Lung microvascular endothelial cell (primary cell): ENCODE results near the gene CXCL16. TPM values are rescaled to one million over a fixed set of nuclear protein-coding genes. Genes with fewer than 3 reads are reported as not detected.

ENCODE experiments used
- DNase-seq, 2 donors: peaks; one replicate each; pipeline versions ENCODE4 v3.0.0 to v3.0.0-alpha.2; 2010; ENCODE audit warnings: low read depth in 2 of 2
- total RNA-seq: library from RNA; depleted of rRNA; stranded (reverse); fragments of >200 nt; gene quantifications from 2 replicates; pipeline ENCODE4 v1.2.1, GENCODE V29; 2014

The CXCL16 gene
- 1.1 and 1.6 TPM in 2 replicates for total RNA-seq

GRCh38 chr17:4739122-4740024 is at the start of gene CXCL16, which contains the start of gene ZMYND15:
Gene CXCL16 (minus strand): TSS chr17:4739928. CDS start chr17:4739339, 589 bp downstream.
Gene ZMYND15 (plus strand): TSS chr17:4739833. CDS start chr17:4740549, 716 bp downstream.
- peak; percentile 31 to 45 for DNase-seq

GRCh38 chr17:4788807-4789700 is 49.3 kb upstream of the CXCL16 start, which contains the start of gene GLTPD2:
Gene GLTPD2 (plus strand): TSS chr17:4788964. CDS start chr17:4789012, 48 bp downstream.
- DNase-seq, result no peak

DNA sequence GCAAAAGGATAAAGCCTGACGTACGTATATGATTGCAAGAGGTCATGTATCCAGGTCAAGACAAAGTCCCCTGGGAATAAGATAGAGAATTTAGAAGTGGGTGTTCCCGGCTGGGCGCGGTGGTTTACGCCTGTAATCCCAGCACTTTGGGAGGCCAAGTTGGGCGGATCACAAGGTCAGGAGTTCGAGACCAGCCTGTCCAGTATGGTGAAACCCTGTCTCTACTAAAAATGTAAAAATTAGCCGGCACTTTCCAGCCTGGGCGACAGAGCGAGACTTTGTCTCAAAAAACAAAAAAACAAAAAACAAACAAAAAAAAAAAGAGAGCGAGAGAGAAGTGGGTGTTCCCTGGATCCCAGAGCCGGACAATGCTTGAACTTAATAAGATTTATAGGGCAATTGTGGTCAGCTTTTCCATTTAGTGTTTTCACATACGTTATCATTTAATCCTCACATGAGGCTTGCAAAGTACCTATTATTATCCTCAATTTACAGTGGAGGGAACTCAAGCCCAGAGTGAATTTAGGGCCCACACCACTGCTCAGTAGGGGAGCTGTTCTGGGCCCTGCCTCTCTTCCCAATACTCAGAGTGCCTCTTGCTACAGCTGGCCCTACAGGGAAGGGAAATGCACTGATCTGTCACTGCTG is 48.6 kb upstream of the CXCL16 start:
- no peak for DNase-seq

DNA sequence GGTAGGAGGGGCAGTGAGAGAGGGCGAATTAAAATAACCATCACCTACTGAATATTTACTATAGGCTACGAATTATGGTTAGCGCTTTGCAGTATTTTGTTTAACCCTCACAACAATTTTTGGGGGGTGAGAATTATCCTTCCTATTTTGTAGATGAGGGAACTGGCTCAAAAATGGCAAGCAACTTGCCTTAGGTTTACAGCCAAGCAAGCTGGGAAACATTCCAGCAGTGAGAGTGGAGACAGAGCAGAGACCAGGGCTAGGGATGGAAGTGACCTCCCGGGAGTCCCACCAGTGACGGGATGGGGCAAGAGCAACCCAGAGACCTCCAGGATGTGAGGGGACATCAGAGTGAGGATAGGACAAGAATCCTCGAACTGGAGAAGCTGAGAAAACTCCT is 46.8 kb upstream of the CXCL16 start:
- no peak for DNase-seq

GRCh38 chr17:4786106-4786511 is 46.4 kb upstream of the CXCL16 start, which contains the start of gene VMO1:
Gene VMO1 (minus strand): TSS chr17:4786364. CDS start chr17:4786352, 12 bp downstream.
- DNase-seq, result peak; percentile 27 to 51

- no peak for DNase-seq
These were observed 45.8 kb upstream of the CXCL16 start for GRCh38 chr17:4785311-4786105.

- DNase-seq, result peak in 1 of 2 donors; percentile 22
These were observed 42.9 kb upstream of the CXCL16 start for GRCh38 chr17:4782652-4783051.

- no peak for DNase-seq
These were observed 40.7 kb upstream of the CXCL16 start for GRCh38 chr17:4780325-4780955.

DNA sequence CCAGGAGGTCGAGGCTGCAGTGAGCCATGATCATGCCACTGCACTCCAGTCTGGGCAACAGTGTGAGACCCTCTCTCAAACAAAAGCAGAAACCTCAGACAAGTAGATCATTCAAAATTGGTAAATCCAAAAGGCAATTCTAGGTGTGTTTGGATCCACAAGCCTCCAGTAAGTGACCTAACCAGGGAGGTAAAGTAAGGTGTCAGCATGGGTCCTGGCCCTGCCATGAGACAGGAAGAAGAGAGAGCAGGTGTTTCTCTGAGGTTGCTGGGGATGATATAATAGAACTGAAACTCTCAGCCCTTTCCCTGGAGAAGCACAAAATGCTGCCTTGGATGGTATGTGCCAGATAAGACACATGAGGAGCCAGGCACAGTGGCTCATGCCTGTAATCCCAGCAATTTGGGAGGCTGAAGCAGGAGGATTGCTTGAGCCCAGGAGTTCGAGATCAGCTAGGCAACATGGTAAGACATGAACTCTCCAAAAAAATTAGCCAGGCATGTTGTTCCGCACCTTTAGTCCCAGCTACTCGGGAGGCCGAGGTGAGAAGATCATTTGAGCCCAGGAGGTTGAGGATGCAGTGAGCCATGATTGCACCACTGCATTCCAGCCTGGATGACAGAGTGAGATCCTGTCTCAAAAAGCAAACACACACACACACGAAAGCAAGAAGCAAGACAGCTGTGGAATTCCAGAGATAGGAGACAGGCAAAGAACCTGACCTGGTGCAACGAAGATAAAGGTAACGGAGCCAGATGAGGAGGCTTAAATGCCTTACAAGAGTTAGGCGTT is 38.4 kb upstream of the CXCL16 start:
- no peak for DNase-seq

DNA sequence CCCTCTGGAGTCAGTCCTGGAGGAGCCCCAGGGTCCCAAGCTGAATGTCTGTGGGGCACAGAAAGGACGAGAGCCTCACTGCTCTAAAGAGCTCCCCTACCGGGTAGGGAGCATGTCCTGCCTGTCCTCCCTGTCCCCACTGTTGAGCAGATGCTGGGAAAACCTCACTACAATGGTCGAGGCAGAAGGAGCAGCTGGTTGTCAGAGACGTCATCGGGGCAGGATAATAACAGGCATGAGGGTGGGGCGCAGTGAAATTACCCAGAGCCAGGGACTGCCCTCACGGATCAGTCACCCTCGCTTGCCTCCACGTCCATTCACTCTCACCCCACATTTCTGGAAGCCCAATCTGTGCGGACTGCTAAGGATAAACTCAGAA is 32.5 kb upstream of the CXCL16 start:
- no peak for DNase-seq

DNA sequence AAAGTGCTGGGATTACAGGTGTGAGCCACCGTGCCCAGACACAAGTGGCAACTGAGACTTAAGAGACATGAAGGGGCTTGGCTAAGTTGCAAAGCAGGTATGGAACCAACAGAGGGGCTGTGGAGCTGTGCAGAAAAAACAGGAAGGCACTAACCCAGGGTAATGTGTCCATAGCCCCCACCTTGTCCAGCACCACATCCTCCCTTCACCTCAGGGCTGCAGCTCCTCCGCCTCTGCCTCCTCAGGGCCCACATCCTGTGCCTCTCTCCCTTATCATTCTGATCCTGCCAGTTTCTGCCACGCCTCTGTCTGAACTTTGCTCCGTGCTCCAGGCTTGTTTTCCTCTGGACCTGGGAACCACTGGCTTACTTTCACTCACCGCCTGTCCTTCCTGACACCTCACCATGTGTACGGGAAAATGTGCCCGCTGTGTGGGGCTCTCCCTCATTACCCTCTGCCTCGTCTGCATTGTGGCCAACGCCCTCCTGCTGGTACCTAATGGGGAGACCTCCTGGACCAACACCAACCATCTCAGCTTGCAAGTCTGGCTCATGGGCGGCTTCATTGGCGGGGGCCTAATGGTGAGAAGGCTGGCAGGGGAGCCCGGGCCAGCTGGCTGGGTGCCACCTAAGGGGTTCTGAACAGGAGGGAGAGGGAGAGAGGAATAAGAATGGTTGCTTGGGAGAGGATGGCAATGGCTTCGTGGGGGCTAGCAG is 31.9 kb upstream of the CXCL16 start, which contains the start of gene TM4SF5:
TM4SF5 (plus strand) TSS at position 368 of the 716 bp plus-strand sequence; CDS start at position 405, 37 bp downstream.
- no peak for DNase-seq

GRCh38 chr17:4769628-4770027 is 29.9 kb upstream of the CXCL16 start:
- DNase-seq, result no peak

- DNase-seq, result no peak
These were observed 28.6 kb upstream of the CXCL16 start for GRCh38 chr17:4768298-4768697.

- peak in 1 of 2 donors; percentile 21 for DNase-seq
These were observed 27.0 kb upstream of the CXCL16 start for GRCh38 chr17:4766723-4767122.

DNA sequence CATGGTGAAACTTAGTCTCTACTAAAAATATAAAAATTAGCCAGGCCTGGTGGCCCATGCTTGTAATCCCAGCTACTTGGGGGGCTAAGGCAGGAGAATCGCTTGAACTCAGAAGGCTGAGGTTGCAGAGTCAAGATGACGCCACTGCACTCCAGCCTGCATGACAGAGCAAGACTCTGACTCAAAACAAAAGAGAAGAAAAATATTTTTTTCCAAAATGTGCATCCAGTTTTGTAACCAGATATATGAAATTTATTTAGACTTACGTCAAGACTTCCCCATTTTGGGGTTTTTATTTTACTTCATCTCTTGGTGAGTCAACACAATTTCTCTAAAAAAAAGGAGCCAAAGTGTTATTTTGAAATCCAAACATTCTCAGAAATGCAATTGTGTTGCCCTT is 26.5 kb upstream of the CXCL16 start:
- DNase-seq, result no peak

- no peak for DNase-seq
These were observed 24.9 kb upstream of the CXCL16 start for GRCh38 chr17:4764595-4764994.

- no peak for DNase-seq
These were observed 20.1 kb upstream of the CXCL16 start for GRCh38 chr17:4759776-4760236.

DNA sequence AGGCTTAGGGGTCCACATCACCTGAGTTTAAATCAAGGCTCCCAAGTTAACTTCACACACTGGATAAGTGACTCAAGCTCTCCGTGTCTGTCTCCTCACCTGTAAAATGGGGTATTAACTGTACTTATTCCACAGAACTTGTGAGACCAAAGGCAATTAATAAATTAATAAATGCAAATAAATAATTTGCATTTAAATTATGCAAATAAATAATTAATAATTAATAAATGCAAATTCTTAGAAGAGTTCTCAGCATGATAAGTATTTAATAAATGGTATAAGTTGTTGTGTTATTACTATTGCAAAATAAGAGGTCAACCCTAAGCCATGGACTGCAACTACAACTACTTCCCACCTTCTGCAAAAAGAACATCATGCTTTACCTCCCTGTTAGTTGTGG is 13.7 kb upstream of the CXCL16 start:
- DNase-seq, result no peak
